Measurements from ENCODE around the gene EML6. TPM values are rescaled to one million over a fixed set of nuclear protein-coding genes. Genes with fewer than 3 reads are reported as not detected.

The EML6 gene
- total RNA-seq, 1 donor from 2014 or later = 0.39 TPM

- no peaks in the 10 kb centered on the region for H3K9me3 Mint-ChIP-seq
- Histone ChIP-seq H3K4me2 (no peak overlapping the region), H3K79me2 (ENCODE audit: low read depth) (no peaks in the 10 kb centered on the region), H3K27ac (no peak overlapping the region), H3K27me3 (no peaks in the 10 kb centered on the region), H3K4me3 (no peak overlapping the region), H2AFZ (replicated peaks) (no peak overlapping the region), H3K4me1 (no peaks in the 10 kb centered on the region), H3K9me3 (ENCODE audit: low read depth) (no peaks in the 10 kb centered on the region), H3K9ac (no peak overlapping the region), H3F3A (ENCODE audit: low read depth) (no peaks in the 10 kb centered on the region), H3K36me3 (no peaks in the 10 kb centered on the region), H4K20me1 (ENCODE audit: low read depth) (no peaks in the 10 kb centered on the region)
- no peaks in the 10 kb centered on the region for H3K27me3 Mint-ChIP-seq (ENCODE audit: insufficient read depth, low read depth)
- H3K36me3 Mint-ChIP-seq = no peaks in the 10 kb centered on the region
- H3K27ac Mint-ChIP-seq = no peak overlapping the region
- DNase-seq (ENCODE audit: low spot score) = no peak
- TF ChIP-seq EZH2phosphoT487 (IDR thresholded peaks at IDR 0.05) (no peak), EZH2 (IDR thresholded peaks at IDR 0.05) (no peak), CTCF (IDR thresholded peaks at IDR 0.05) (no peak)
- no peak overlapping the region for H3K4me3 Mint-ChIP-seq
- H3K4me1 Mint-ChIP-seq = no peaks in the 10 kb centered on the region
Measured at GRCh38 chr2:54680397-54681041, 42.9 kb upstream of the EML6 start.

- no peaks in the 10 kb centered on the region for H3K36me3 ChIP-seq
- no peaks in the 10 kb centered on the region for H3K27me3 Mint-ChIP-seq (ENCODE audit: insufficient read depth, low read depth)
- no peak overlapping the region for H3K4me3 ChIP-seq
- H3K9me3 Mint-ChIP-seq = no peaks in the 10 kb centered on the region
- H2AFZ ChIP-seq (replicated peaks) = no peak overlapping the region
- no peaks in the 10 kb centered on the region for H4K20me1 ChIP-seq (ENCODE audit: low read depth)
- no peak overlapping the region for H3K27ac ChIP-seq
- no peaks in the 10 kb centered on the region for H3K79me2 ChIP-seq (ENCODE audit: low read depth)
- no peaks in the 10 kb centered on the region for H3K4me1 ChIP-seq
- no peaks in the 10 kb centered on the region for H3F3A ChIP-seq (ENCODE audit: low read depth)
- no peaks in the 10 kb centered on the region for H3K36me3 Mint-ChIP-seq
- no peaks in the 10 kb centered on the region for H3K4me1 Mint-ChIP-seq
- H3K27me3 ChIP-seq = no peaks in the 10 kb centered on the region
- H3K9me3 ChIP-seq (ENCODE audit: low read depth) = no peaks in the 10 kb centered on the region
- DNase-seq (ENCODE audit: low spot score) = no peak
- no peak overlapping the region for H3K4me3 Mint-ChIP-seq
- no peak overlapping the region for H3K4me2 ChIP-seq
- no peak overlapping the region for H3K27ac Mint-ChIP-seq
- H3K9ac ChIP-seq = no peak overlapping the region
- TF ChIP-seq EZH2phosphoT487 (IDR thresholded peaks at IDR 0.05) (no peak), EZH2 (IDR thresholded peaks at IDR 0.05) (no peak), CTCF (IDR thresholded peaks at IDR 0.05) (no peak)
Measured at GRCh38 chr2:54681416-54681815, 42.0 kb upstream of the EML6 start.

GRCh38 chr2:54683596-54683995 is 39.9 kb upstream of the EML6 start:
- peaks cover 2% of the 10 kb centered on the region for H3K27me3 Mint-ChIP-seq (ENCODE audit: insufficient read depth, low read depth)
- H3K79me2 ChIP-seq (ENCODE audit: low read depth) = no peaks in the 10 kb centered on the region

More at GRCh38 chr2:54683596-54683995, 39.9 kb upstream of the EML6 start:
- Histone ChIP-seq H2AFZ (replicated peaks) (no peak overlapping the region), H3K4me3 (no peak overlapping the region), H3K36me3 (no peaks in the 10 kb centered on the region), H3K27ac (no peak overlapping the region), H3K9me3 (ENCODE audit: low read depth) (no peaks in the 10 kb centered on the region), H3K9ac (no peak overlapping the region), H3K4me1 (no peaks in the 10 kb centered on the region), H3K4me2 (no peak overlapping the region), H3K27me3 (no peaks in the 10 kb centered on the region), H4K20me1 (ENCODE audit: low read depth) (no peaks in the 10 kb centered on the region), H3F3A (ENCODE audit: low read depth) (no peaks in the 10 kb centered on the region)
- H3K4me1 Mint-ChIP-seq = no peaks in the 10 kb centered on the region
- H3K9me3 Mint-ChIP-seq = no peaks in the 10 kb centered on the region
- TF ChIP-seq CTCF (IDR thresholded peaks at IDR 0.05) (no peak), EZH2 (IDR thresholded peaks at IDR 0.05) (no peak), EZH2phosphoT487 (IDR thresholded peaks at IDR 0.05) (no peak)
- no peaks in the 10 kb centered on the region for H3K36me3 Mint-ChIP-seq
- H3K27ac Mint-ChIP-seq = no peak overlapping the region
- no peak overlapping the region for H3K4me3 Mint-ChIP-seq
- no peak for DNase-seq (ENCODE audit: low spot score)
